MCF 10A (cell line): Measurements from ENCODE around the gene C19orf12. TPM values are rescaled to one million over a fixed set of nuclear protein-coding genes. Genes with fewer than 3 reads are reported as not detected.

Experiments
- BruUV-seq: library from RNA; stranded (reverse); fragments of 400-500 nt; replicated peaks from 2 replicates; lab custom pipeline; 2021; lab: Mats Ljungman, UMichigan
- CTCF ChIA-PET: fragments of 300-600 bp; sonication (Branson Sonifier 250); formaldehyde crosslinking; extraction: SDS; loops from one replicate; lab custom pipeline; 2021; ENCODE audit warnings: antibody characterized with exemption, inconsistent platforms; lab: Yijun Ruan, JAX
- POLR2A ChIA-PET: fragments of 300-600, 350-650 bp; sonication (Branson Sonifier 250); formaldehyde crosslinking; extraction: SDS; loops from one replicate; lab custom pipeline; 2020; ENCODE audit warnings: antibody characterized with exemption, inconsistent platforms; lab: Yijun Ruan, JAX
- DNase-seq: peaks from one replicate; pipeline ENCODE4 v3.0.0-alpha.2; 2018; ENCODE audit not compliant: unreplicated experiment
- H3K27ac Mint-ChIP-seq: one replicate; pipeline ENCODE4 v1.8.0; 2022; ENCODE audit warnings: mild to moderate bottlenecking, low read depth, mixed read lengths; ENCODE audit not compliant: unreplicated experiment
- H3K27me3 Mint-ChIP-seq: one replicate; pipeline ENCODE4 v1.8.0; 2022; ENCODE audit warnings: mixed read lengths; ENCODE audit not compliant: insufficient read depth, unreplicated experiment
- H3K36me3 Mint-ChIP-seq: one replicate; pipeline ENCODE4 v1.8.0; 2022; ENCODE audit warnings: mild to moderate bottlenecking, moderate library complexity, mixed read lengths; ENCODE audit not compliant: insufficient read depth, unreplicated experiment
- H3K4me1 Mint-ChIP-seq: one replicate; pipeline ENCODE4 v1.8.0; 2022; ENCODE audit warnings: mixed read lengths; ENCODE audit not compliant: insufficient read depth, unreplicated experiment
- H3K4me3 Mint-ChIP-seq: one replicate; pipeline ENCODE4 v1.8.0; 2022; ENCODE audit warnings: mild to moderate bottlenecking, moderate library complexity, mixed read lengths; ENCODE audit not compliant: unreplicated experiment
- H3K9me3 Mint-ChIP-seq: one replicate; pipeline ENCODE4 v1.8.0; 2022; ENCODE audit warnings: mixed read lengths; ENCODE audit not compliant: unreplicated experiment
- CTCF ChIP-seq: fragments of 200-600 bp; IDR thresholded peaks from one replicate; pipeline ENCODE4 v1.8.0; 2022; ENCODE audit warnings: antibody characterized with exemption, mild to moderate bottlenecking; ENCODE audit not compliant: unreplicated experiment
- intact Hi-C: fragments of 100-400 bp; cut with micrococcal nuclease; formaldehyde crosslinking; loops from 2 replicates; pipeline ENCODE4 v1.14.1; 2022
- total RNA-seq: library from RNA; stranded (reverse); gene quantifications from 2 replicates; pipeline ENCODE4 v1.2.3, GENCODE V29; 2022

Gene C19orf12
- total RNA-seq, 1 experiment from 2014 or later = 21.6 TPM

GRCh38 chr19:29743681-29744080, 28.6 kb upstream of the C19orf12 start:
- CTCF ChIA-PET = interaction anchor here (0.6 to 2.2 kb wide), 15 partner anchors 11 to 943 kb away, joined by 3 to 9 read pairs (median 4); no protein-coding TSS in a partner anchor
- Mint-ChIP-seq H3K36me3 (no peaks in the 10 kb centered on the region), H3K27ac (no peak overlapping the region), H3K4me3 (no peak overlapping the region), H3K4me1 (no peaks in the 10 kb centered on the region), H3K9me3 (no peaks in the 10 kb centered on the region), H3K27me3 (peaks cover 16% of the 10 kb centered on the region)
- no peak for DNase-seq
- intact Hi-C loops = no loop called here
- no TSS peak for BruUV-seq
- no peak for TF ChIP-seq CTCF
- POLR2A ChIA-PET = interaction anchor here (0.6 to 1.0 kb wide), 2 partner anchors 23 to 55 kb away, joined by 3 read pairs; no protein-coding TSS in a partner anchor

DNA sequence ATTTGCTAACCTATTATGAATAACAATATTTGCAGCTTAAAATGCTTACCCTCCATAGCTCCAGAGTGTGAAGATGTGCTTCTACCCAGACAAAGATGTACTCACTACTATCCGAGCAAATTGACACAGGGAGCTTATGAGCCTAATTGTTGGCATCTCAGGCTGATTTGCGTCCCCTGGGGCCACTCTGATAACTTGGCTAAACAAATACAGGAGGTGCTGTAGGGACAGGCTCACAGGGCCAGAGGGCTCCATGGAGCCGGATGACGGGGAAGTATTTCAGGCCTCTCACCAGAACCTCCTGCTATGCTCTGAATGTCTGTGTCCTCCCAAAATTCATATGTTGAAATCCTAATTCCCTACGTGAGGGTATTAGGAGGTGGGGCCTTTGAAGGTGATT, 26.7 kb upstream of the C19orf12 start:
- H3K9me3 Mint-ChIP-seq = no peaks in the 10 kb centered on the region
- no peak overlapping the region for H3K4me3 Mint-ChIP-seq
- H3K27me3 Mint-ChIP-seq = peaks cover 27% of the 10 kb centered on the region
- ChIA-PET POLR2A (no interaction called here), CTCF (interaction anchor here (0.7 to 1.6 kb wide), 6 partner anchors 12 to 379 kb away, joined by 3 to 5 read pairs (median 3); no protein-coding TSS in a partner anchor)
- no peak overlapping the region for H3K27ac Mint-ChIP-seq
- H3K4me1 Mint-ChIP-seq = no peaks in the 10 kb centered on the region
- intact Hi-C loops = no loop called here
- DNase-seq = no peak
- H3K36me3 Mint-ChIP-seq = no peaks in the 10 kb centered on the region
- no TSS peak for BruUV-seq
- TF ChIP-seq CTCF = no peak

- intact Hi-C loops = no loop called here
- no peak for DNase-seq
- H3K4me1 Mint-ChIP-seq = no peaks in the 10 kb centered on the region
- H3K27me3 Mint-ChIP-seq = peaks cover 32% of the 10 kb centered on the region
- no peak overlapping the region for H3K27ac Mint-ChIP-seq
- no peaks in the 10 kb centered on the region for H3K9me3 Mint-ChIP-seq
- no peak for TF ChIP-seq CTCF
- H3K36me3 Mint-ChIP-seq = no peaks in the 10 kb centered on the region
- ChIA-PET CTCF (interaction anchor here (0.7 to 2.1 kb wide), 6 partner anchors 11 to 379 kb away, joined by 3 to 9 read pairs (median 3); no protein-coding TSS in a partner anchor), POLR2A (interaction anchor here (1.2 kb wide), 1 partner anchor 104 kb away, joined by 3 read pairs; no protein-coding TSS in a partner anchor)
- BruUV-seq = no TSS peak
- H3K4me3 Mint-ChIP-seq = no peak overlapping the region
Observed at GRCh38 chr19:29741226-29741625, 26.2 kb upstream of the C19orf12 start.

GRCh38 chr19:29737461-29738000, 22.5 kb upstream of the C19orf12 start:
- no peaks in the 10 kb centered on the region for H3K36me3 Mint-ChIP-seq
- H3K27ac Mint-ChIP-seq = no peak overlapping the region
- peaks cover 66% of the 10 kb centered on the region for H3K27me3 Mint-ChIP-seq
- POLR2A ChIA-PET = interaction anchor here (0.6 kb wide), 1 partner anchor 132 kb away, joined by 3 read pairs; the partner anchor contains the start of gene POP4
- no TSS peak for BruUV-seq
- no peaks in the 10 kb centered on the region for H3K4me1 Mint-ChIP-seq
- H3K9me3 Mint-ChIP-seq = no peaks in the 10 kb centered on the region
- TF ChIP-seq CTCF = no peak
- no peak for DNase-seq
- intact Hi-C loops = no loop called here
- no peak overlapping the region for H3K4me3 Mint-ChIP-seq
- CTCF ChIA-PET = interaction anchor here (0.6 to 2.3 kb wide), 4 partner anchors 9 to 135 kb away, joined by 3 to 14 read pairs (median 5); no protein-coding TSS in a partner anchor
